Caco-2 (cell line): ENCODE data around the gene SAC3D1. TPM values are rescaled to one million over a fixed set of nuclear protein-coding genes. Genes with fewer than 3 reads are reported as not detected.

Source experiments
- BruUV-seq: library from RNA; stranded (reverse); fragments of 400-500 nt; replicated peaks from 2 replicates; lab custom pipeline; 2021; lab: Mats Ljungman, UMichigan
- CTCF ChIA-PET: fragments of 300-600 bp; sonication (Branson Sonifier 250); formaldehyde crosslinking; loops from one replicate; lab custom pipeline; 2022; ENCODE audit warnings: antibody characterized with exemption; lab: Charles Lee
- POLR2A ChIA-PET: fragments of 300-600 bp; sonication (Branson Sonifier 250); formaldehyde crosslinking; loops from one replicate; lab custom pipeline; 2022; ENCODE audit warnings: antibody characterized with exemption; lab: Charles Lee
- DNase-seq, 2 experiments: peaks; one replicate each; pipeline versions ENCODE4 v3.0.0 to v3.0.0-alpha.2; 2020 to 2022
- H3K27me3 ChIP-seq: replicated peaks from 2 replicates; pipeline ENCODE4 v1.6.0; 2011; ENCODE audit warnings: low read length; ENCODE audit not compliant: control insufficient read depth, insufficient read depth
- H3K36me3 ChIP-seq: 2 replicates; pipeline ENCODE4 v1.5.1; 2011; ENCODE audit warnings: low read length; ENCODE audit not compliant: control insufficient read depth, insufficient read depth
- H3K4me1 ChIP-seq: fragments of 250-450 bp; sonication (Bioruptor Pico); 2 replicates; pipeline ENCODE4 v1.5.1; 2020; ENCODE audit warnings: mild to moderate bottlenecking
- H3K4me3 ChIP-seq: 2 replicates; pipeline ENCODE4 v1.5.1; 2011; ENCODE audit warnings: low read depth, mild to moderate bottlenecking, control low read depth, low read length
- H3K9me3 ChIP-seq: fragments of 250-450 bp; sonication (Bioruptor Pico); 2 replicates; pipeline ENCODE4 v1.5.1; 2020; ENCODE audit warnings: mild to moderate bottlenecking, moderate library complexity
- H3K27ac Mint-ChIP-seq: one replicate; pipeline ENCODE4 v1.8.0; 2022; ENCODE audit warnings: mixed read lengths; ENCODE audit not compliant: unreplicated experiment
- H3K27me3 Mint-ChIP-seq: one replicate; pipeline ENCODE4 v1.8.0; 2022; ENCODE audit warnings: mixed read lengths; ENCODE audit not compliant: insufficient read depth, unreplicated experiment
- H3K36me3 Mint-ChIP-seq: one replicate; pipeline ENCODE4 v1.8.0; 2022; ENCODE audit warnings: mild to moderate bottlenecking, mixed read lengths; ENCODE audit not compliant: insufficient read depth, unreplicated experiment
- H3K4me1 Mint-ChIP-seq: one replicate; pipeline ENCODE4 v1.8.0; 2022; ENCODE audit warnings: low read depth, mixed read lengths; ENCODE audit not compliant: unreplicated experiment
- H3K4me3 Mint-ChIP-seq: one replicate; pipeline ENCODE4 v1.8.0; 2022; ENCODE audit warnings: mild to moderate bottlenecking, moderate library complexity, mixed read lengths; ENCODE audit not compliant: unreplicated experiment
- H3K9me3 Mint-ChIP-seq: one replicate; pipeline ENCODE4 v1.8.0; 2022; ENCODE audit warnings: mixed read lengths; ENCODE audit not compliant: unreplicated experiment
- CTCF ChIP-seq, 2 experiments: fragments of 200-600 bp in 1 of 2; IDR thresholded peaks; 1 replicate in 1 of 2; 2 replicates in 1 of 2; pipeline versions ENCODE4 v1.5.1 to v1.8.0; 2011 to 2022; ENCODE audit warnings: antibody characterized with exemption in 1 of 2, control low read depth in 1 of 2, inconsistent platforms in 1 of 2, low read depth in 1 of 2, low read length in 1 of 2, mild to moderate bottlenecking in 1 of 2, moderate library complexity in 1 of 2; ENCODE audit not compliant: insufficient read depth in 1 of 2, severe bottlenecking in 1 of 2, unreplicated experiment in 1 of 2
- intact Hi-C: fragments of 100-400 bp; cut with micrococcal nuclease; formaldehyde crosslinking; loops from one replicate; pipeline ENCODE4 v1.10.0; 2022; ENCODE audit not compliant: unreplicated experiment
- total RNA-seq: library from RNA; stranded (reverse); gene quantifications from 2 replicates; pipeline ENCODE4 v1.2.3, GENCODE V29; 2022

The SAC3D1 gene
- total RNA-seq, 1 experiment from 2014 or later = 21.2 TPM

GRCh38 chr11:65035579-65035978 lies 5.4 kb upstream of the SAC3D1 start:
- H3K27me3 Mint-ChIP-seq = no peaks in the 10 kb centered on the region
- H3K27ac Mint-ChIP-seq = no peak overlapping the region
- no peak overlapping the region for H3K4me3 ChIP-seq
- H3K4me1 Mint-ChIP-seq = no peaks in the 10 kb centered on the region
- no peaks in the 10 kb centered on the region for H3K36me3 ChIP-seq
- DNase-seq = no peak
- intact Hi-C loops = no loop called here
- no peaks in the 10 kb centered on the region for H3K27me3 ChIP-seq
- ChIA-PET CTCF (no interaction called here), POLR2A (no interaction called here)
- H3K36me3 Mint-ChIP-seq = peaks cover 6% of the 10 kb centered on the region
- H3K4me3 Mint-ChIP-seq = no peak overlapping the region
- no peak for TF ChIP-seq CTCF (IDR thresholded peaks at IDR 0.05; ENCODE audit: insufficient read depth in 1 of 2, low read depth in 1 of 2, low read length in 1 of 2, severe bottlenecking in 1 of 2, unreplicated experiment in 1 of 2)
- no TSS peak for BruUV-seq
- no peaks in the 10 kb centered on the region for H3K9me3 ChIP-seq
- H3K4me1 ChIP-seq = no peaks in the 10 kb centered on the region
- H3K9me3 Mint-ChIP-seq = no peaks in the 10 kb centered on the region

DNA sequence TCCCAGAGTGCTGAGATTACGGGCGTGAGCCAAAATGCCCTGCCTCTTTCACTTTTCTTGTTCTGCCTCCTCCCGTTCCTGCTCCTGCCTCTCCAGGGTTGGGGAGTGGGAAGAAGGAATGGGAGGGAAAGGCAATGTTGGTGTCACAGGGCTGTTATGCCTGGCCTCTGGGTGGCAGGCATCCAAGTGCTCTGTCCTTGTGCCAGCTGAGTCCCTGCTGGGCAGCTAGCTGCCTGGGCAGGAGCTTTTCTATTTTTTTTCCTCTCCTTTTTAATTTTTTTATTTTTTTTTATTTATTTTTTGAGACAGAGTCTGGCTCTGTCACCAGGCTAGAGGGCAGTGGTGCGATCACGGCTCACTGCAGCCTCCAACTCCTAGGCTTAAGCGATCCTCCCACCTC lies 4.1 kb upstream of the SAC3D1 start:
- H3K36me3 Mint-ChIP-seq = peaks cover 12% of the 10 kb centered on the region
- Histone ChIP-seq H3K4me1 (no peaks in the 10 kb centered on the region), H3K9me3 (no peaks in the 10 kb centered on the region), H3K36me3 (no peaks in the 10 kb centered on the region), H3K4me3 (no peak overlapping the region), H3K27me3 (no peaks in the 10 kb centered on the region)
- TF ChIP-seq CTCF (IDR thresholded peaks at IDR 0.05; ENCODE audit: insufficient read depth in 1 of 2, low read depth in 1 of 2, low read length in 1 of 2, severe bottlenecking in 1 of 2, unreplicated experiment in 1 of 2) = no peak
- no peak overlapping the region for H3K27ac Mint-ChIP-seq
- POLR2A ChIA-PET = no interaction called here
- H3K4me1 Mint-ChIP-seq = no peaks in the 10 kb centered on the region
- H3K27me3 Mint-ChIP-seq = no peaks in the 10 kb centered on the region
- intact Hi-C loops = no loop called here
- CTCF ChIA-PET = no interaction called here
- no peak overlapping the region for H3K4me3 Mint-ChIP-seq
- no TSS peak for BruUV-seq
- no peak for DNase-seq
- no peaks in the 10 kb centered on the region for H3K9me3 Mint-ChIP-seq

DNA sequence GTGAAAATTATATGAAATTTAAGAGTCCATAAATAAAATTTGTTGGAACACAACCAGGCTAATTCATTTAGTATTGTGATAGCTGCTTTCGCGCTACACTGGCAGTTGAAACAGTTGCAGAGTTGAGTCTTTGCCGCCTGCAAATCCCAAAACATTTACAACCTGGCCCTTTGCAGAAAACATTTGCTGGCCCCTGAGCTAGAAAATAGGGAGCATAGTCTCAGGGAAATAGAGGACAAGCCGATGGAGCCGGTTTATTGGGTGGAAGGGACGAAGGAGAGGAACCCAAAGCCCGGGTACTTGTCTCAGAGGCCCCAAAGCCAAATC lies 527 bp upstream of the SAC3D1 start:
- peak overlapping the region; percentile 89 for H3K4me3 ChIP-seq
- intact Hi-C loops = loop anchor here (1.0 to 5.0 kb wide), 3 partner anchors 13 to 37 kb away; partner anchors contain the start of gene SNX15
- peaks cover 11% of the 10 kb centered on the region; the same call in 1 of the 2 replicates for H3K4me1 ChIP-seq
- peaks cover 5% of the 10 kb centered on the region for H3K36me3 ChIP-seq
- no peaks in the 10 kb centered on the region for H3K9me3 ChIP-seq
- BruUV-seq = TSS peak; percentile 38
- ChIA-PET POLR2A (interaction anchor here (0.6 to 1.4 kb wide), 2 partner anchors 22 to 723 kb away, joined by 3 to 4 read pairs; partner anchors contain the start of genes PRDX5 and TRMT112), CTCF (interaction anchor here (0.6 to 1.8 kb wide), 9 partner anchors 12 to 279 kb away, joined by 3 to 9 read pairs (median 4); partner anchors contain the start of genes ARL2, CAPN1, CDC42BPG and SNX15)
- peaks cover 24% of the 10 kb centered on the region for H3K36me3 Mint-ChIP-seq
- H3K9me3 Mint-ChIP-seq = no peaks in the 10 kb centered on the region
- peak overlapping the region; percentile 89 for H3K4me3 Mint-ChIP-seq
- no peaks in the 10 kb centered on the region for H3K4me1 Mint-ChIP-seq
- TF ChIP-seq CTCF (IDR thresholded peaks at IDR 0.05; ENCODE audit: insufficient read depth in 1 of 2, low read depth in 1 of 2, low read length in 1 of 2, severe bottlenecking in 1 of 2, unreplicated experiment in 1 of 2) = no peak
- no peaks in the 10 kb centered on the region for H3K27me3 Mint-ChIP-seq
- H3K27ac Mint-ChIP-seq = peak overlapping the region; percentile 83
- H3K27me3 ChIP-seq = no peaks in the 10 kb centered on the region
- no peak for DNase-seq
